H1 (cell line): Measurements from ENCODE around the gene ASTN2. TPM values are rescaled to one million over a fixed set of nuclear protein-coding genes. Genes with fewer than 3 reads are reported as not detected.

Experiments used
- BACH1 ChIP-seq: IDR thresholded peaks from 2 replicates; pipeline ENCODE4 v1.6.1; 2012; ENCODE audit warnings: low read length, improper control_type of control experiment
- CBX8 ChIP-seq: fragments of 300-800, 300-1000 bp; sonication (generic); IDR thresholded peaks from 2 replicates; pipeline ENCODE4 v1.7.1; 2016; ENCODE audit warnings: low read depth, low read length, borderline replicate concordance
- HDAC2 ChIP-seq, 2 experiments: fragments of 300-600 bp in 1 of 2; sonication (generic) in 1 of 2; IDR thresholded peaks; 2 replicates each; pipeline ENCODE4 v1.6.1; 2011 to 2012; ENCODE audit warnings: low read depth in 2 of 2, low read length in 2 of 2, mild to moderate bottlenecking in 2 of 2, moderate library complexity in 2 of 2, borderline replicate concordance in 1 of 2, inconsistent platforms in 1 of 2
- POLR2A ChIP-seq, 2 experiments: IDR thresholded peaks; 1 replicate in 1 of 2; 2 replicates in 1 of 2; pipeline ENCODE4 v1.6.1; 2011; ENCODE audit warnings: low read depth in 2 of 2, low read length in 2 of 2, mild to moderate bottlenecking in 2 of 2; ENCODE audit errors: control extremely low read depth in 1 of 2
- POU5F1 ChIP-seq: IDR thresholded peaks from 2 replicates; pipeline ENCODE4 v1.6.1; 2011; ENCODE audit warnings: low read depth, mild to moderate bottlenecking, low read length, moderate library complexity
- SIRT6 ChIP-seq: IDR thresholded peaks from one replicate; pipeline ENCODE4 v1.7.1; 2012; ENCODE audit warnings: low read length, inconsistent platforms
- SIX5 ChIP-seq: IDR thresholded peaks from 2 replicates; pipeline ENCODE4 v1.6.1; 2011; ENCODE audit warnings: mild to moderate bottlenecking, low read depth, low read length
- SP4 ChIP-seq: IDR thresholded peaks from 2 replicates; pipeline ENCODE4 v1.6.1; 2012; ENCODE audit warnings: low read length, inconsistent platforms
- TEAD4 ChIP-seq: IDR thresholded peaks from 2 replicates; pipeline ENCODE4 v1.6.1; 2012; ENCODE audit warnings: low read depth, low read length, inconsistent platforms, mixed read lengths
- polyA plus RNA-seq, 7 experiments: library from polyadenylated mRNA; depleted of rRNA in 3 of 7; stranded (reverse) in 5 of 7; unstranded in 2 of 7; fragments of >200 nt in 5 of 7; fragments of 200-250 nt in 2 of 7; gene quantifications; 1 replicate in 5 of 7; 2 replicates in 1 of 7; 4 replicates in 1 of 7; pipeline versions ENCODE4 v1.2.1 to v1.2.3, GENCODE V29; 2011 to 2013; ENCODE audit warnings: missing spikeins in 2 of 7, mixed read lengths in 2 of 7
- total RNA-seq: library from RNA; stranded (reverse); fragmentation: NEBNext Ultra II Directional; extraction: Animal tissue kit (Norgen Biotek cat#: 25700); gene quantifications from 2 replicates; pipeline ENCODE4 v1.2.1, GENCODE V29; 2021
- TF ChIP-seq, protein P1 (sequence below), 3 experiments: IDR thresholded peaks; 1 replicate in 2 of 3; 2 replicates in 1 of 3; pipeline versions ENCODE4 v1.5.1 to v1.6.1; 2011; ENCODE audit warnings: low read length in 3 of 3, mild to moderate bottlenecking in 3 of 3, inconsistent platforms in 2 of 3, low read depth in 1 of 3, moderate library complexity in 1 of 3; ENCODE audit not compliant: insufficient read depth in 1 of 3; ENCODE audit errors: control extremely low read depth in 1 of 3
- TF ChIP-seq, protein P2 (sequence below): IDR thresholded peaks from 2 replicates; pipeline ENCODE4 v1.6.1; 2012; ENCODE audit warnings: inconsistent platforms

The ASTN2 gene
- total and polyA plus RNA-seq, 2 of the 8 experiments (the other 6 are each of a cell fraction or from before 2014, with no cell fraction given): 8.2 to 13.7 TPM

DNA sequence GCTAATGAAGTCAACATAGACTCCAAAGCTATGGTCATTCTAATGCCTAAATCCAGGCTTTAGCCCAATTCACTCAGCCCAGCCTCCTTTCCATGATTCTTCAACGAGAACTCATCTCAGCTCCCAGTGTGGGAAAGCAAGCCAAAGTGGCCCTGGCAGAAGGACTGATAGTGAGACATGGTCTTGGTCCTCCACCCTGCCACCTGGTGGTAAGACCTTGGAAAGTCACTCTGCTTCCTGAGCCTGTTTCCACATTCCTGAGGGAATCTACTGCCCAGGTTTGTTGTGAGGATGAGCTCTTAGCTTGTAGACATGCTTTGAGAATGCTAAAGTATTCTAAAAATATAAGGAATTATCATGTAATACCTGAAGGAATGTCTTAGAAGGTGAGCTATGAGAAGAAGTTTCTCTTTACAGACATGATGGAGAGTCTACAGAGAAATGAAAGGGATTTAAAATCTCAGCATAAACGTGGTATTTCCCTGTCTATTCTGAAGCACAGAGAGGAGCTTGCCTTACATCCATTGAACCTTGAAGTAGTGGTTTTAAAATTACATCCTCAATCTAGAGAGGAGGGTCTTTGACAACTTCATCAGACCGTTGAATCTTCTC, 554.2 kb downstream of the ASTN2 start (continued):
- TF ChIP-seq CBX8 (no peak), SIRT6 (no peak), POU5F1 (no peak), POLR2A (IDR thresholded peaks at IDR 0.05; ENCODE audit: control extremely low read depth in 1 of 2, low read depth in 2 of 2, low read length in 2 of 2) (no peak), BACH1 (no peak), SP4 (no peak), SIX5 (no peak), HDAC2 (IDR thresholded peaks at IDR 0.05; ENCODE audit: borderline replicate concordance in 1 of 2, low read depth in 2 of 2, low read length in 2 of 2) (no peak), TEAD4 (peak; percentile 84)
- TF ChIP-seq, protein P1, sequence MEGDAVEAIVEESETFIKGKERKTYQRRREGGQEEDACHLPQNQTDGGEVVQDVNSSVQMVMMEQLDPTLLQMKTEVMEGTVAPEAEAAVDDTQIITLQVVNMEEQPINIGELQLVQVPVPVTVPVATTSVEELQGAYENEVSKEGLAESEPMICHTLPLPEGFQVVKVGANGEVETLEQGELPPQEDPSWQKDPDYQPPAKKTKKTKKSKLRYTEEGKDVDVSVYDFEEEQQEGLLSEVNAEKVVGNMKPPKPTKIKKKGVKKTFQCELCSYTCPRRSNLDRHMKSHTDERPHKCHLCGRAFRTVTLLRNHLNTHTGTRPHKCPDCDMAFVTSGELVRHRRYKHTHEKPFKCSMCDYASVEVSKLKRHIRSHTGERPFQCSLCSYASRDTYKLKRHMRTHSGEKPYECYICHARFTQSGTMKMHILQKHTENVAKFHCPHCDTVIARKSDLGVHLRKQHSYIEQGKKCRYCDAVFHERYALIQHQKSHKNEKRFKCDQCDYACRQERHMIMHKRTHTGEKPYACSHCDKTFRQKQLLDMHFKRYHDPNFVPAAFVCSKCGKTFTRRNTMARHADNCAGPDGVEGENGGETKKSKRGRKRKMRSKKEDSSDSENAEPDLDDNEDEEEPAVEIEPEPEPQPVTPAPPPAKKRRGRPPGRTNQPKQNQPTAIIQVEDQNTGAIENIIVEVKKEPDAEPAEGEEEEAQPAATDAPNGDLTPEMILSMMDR (IDR thresholded peaks at IDR 0.05; ENCODE audit: control extremely low read depth in 1 of 3, insufficient read depth in 1 of 3, low read depth in 1 of 3, low read length in 3 of 3): peak; percentile 82 to 95 (median 87)
- TF ChIP-seq, protein P2, sequence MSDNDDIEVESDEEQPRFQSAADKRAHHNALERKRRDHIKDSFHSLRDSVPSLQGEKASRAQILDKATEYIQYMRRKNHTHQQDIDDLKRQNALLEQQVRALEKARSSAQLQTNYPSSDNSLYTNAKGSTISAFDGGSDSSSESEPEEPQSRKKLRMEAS: no peak
